Fibroblast of mammary gland (primary cell): Measurements from ENCODE around the gene CITED1.

Experiments
- DNase-seq: peaks from one replicate; pipeline ENCODE4 v3.0.0-alpha.2; 2010; ENCODE audit warnings: low read depth
- H3K4me3 ChIP-seq: 2 replicates; pipeline ENCODE4 v1.5.1; 2011; ENCODE audit warnings: low read depth, mild to moderate bottlenecking, low read length, moderate library complexity; ENCODE audit not compliant: control insufficient read depth
- CTCF ChIP-seq: conservative IDR thresholded peaks from 2 replicates; pipeline ENCODE4 v1.5.1; 2011; ENCODE audit warnings: low read depth, low read length, inconsistent platforms; ENCODE audit not compliant: control insufficient read depth, insufficient read depth

CITED1 gene

GRCh38 chrX:72280321-72280845 is 25.3 kb downstream of the CITED1 start:
- TF ChIP-seq CTCF = no peak
- DNase-seq = peak; percentile 74
- H3K4me3 ChIP-seq = no peak overlapping the region

- no peak for DNase-seq
- TF ChIP-seq CTCF = no peak
- H3K4me3 ChIP-seq = peak overlapping the region; percentile 90
Observed at GRCh38 chrX:72276478-72276953, 29.2 kb downstream of the CITED1 start.

GRCh38 chrX:72274526-72274925 is 31.2 kb downstream of the CITED1 start:
- peak; percentile 34 for DNase-seq
- H3K4me3 ChIP-seq = peak overlapping the region; percentile 90
- TF ChIP-seq CTCF = no peak

GRCh38 chrX:72273718-72274117 is 32.0 kb downstream of the CITED1 start:
- no peak for TF ChIP-seq CTCF
- peak overlapping the region; percentile 90 for H3K4me3 ChIP-seq
- no peak for DNase-seq

GRCh38 chrX:72272868-72273267 is 32.8 kb downstream of the CITED1 start:
- no peak overlapping the region for H3K4me3 ChIP-seq
- no peak for TF ChIP-seq CTCF
- DNase-seq = peak; percentile 73

- no peak for DNase-seq
- H3K4me3 ChIP-seq = no peak overlapping the region
- TF ChIP-seq CTCF = no peak
Observed at GRCh38 chrX:72271812-72272211, 33.9 kb downstream of the CITED1 start.
